ENCODE measurements around the gene CPT1A.

Gene CPT1A

DNA sequence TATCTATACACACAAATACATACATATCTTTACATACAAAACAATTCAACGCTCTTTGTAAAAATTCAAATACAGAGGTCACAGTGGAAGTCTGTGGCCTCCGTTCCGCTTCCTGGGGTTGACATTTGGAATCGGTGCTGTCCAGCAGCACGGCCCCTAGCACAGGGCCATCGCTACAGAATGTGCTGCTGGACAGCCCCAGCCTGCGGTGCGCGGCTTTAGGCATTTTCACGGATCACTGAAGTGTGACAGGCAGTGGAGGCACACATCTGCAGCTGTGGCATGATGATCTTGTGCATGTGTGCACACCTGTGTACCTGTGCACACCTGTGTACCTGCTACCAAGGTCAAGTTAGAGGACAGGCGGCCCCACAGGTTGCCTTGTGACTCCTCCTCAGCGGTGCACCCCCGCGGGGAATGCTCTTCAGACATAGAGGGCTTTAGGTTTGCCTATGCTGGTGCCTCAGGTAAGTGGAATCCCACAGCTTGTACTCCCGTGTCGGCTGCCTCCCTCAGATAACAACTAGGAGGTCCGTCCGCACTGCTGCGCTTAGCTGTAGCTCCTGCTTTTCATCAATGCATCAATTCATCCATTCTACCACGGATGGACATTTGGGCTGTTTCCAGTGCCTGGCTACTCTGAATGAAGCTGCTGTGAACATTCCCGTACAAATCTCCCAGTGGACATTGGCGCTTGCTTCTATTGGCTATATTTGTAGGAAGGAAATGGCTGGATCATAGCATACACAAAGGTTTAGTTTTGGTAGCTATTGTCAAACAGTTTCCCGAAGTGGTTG is 127.5 kb downstream of the CPT1A start:
- DNase-seq (ENCODE audit: low read depth in 2 of 3, low spot score in 2 of 3) = no peak

DNA sequence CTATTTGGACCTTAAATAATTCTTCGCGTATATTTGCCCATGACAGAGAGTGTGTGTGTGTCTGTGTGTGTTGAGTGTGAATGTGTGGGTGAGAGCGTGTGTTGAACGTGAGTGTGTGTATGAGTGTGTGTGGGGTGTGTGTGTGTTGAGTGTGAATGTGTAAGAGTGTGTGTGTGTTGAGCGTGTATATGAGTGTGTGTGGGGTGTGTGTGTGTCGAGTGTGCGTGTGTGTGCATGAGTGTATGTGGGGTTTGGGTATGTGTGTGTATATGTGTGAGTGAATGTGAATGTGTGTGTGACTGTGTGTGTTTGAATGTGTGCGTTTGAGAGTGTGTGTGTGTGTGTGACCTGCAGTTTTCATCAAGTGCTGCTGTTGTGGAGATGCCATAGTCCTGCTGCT is 130.6 kb downstream of the CPT1A start:
- DNase-seq (ENCODE audit: low read depth in 2 of 3, low spot score in 2 of 3) = no peak

DNA sequence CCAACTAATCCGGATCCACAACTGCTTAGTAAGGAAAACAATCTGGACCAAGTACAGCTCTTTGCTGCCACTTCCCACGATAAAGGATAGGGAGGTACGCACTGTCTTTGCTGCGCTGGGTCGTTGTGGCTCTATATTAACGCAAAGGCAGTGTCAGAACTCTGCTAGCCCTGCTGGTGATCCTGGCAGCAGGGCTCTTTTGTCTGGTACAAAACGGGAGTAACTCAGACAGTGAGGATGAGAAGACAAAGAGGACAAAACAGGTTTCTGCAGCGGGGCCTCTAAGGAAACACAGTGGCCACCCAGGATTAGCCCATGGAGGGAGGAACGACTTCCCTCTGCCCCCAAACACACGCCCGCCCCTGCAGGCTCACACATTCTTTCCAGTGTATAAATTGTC is 131.3 kb downstream of the CPT1A start:
- no peak for DNase-seq (ENCODE audit: low read depth in 2 of 3, low spot score in 2 of 3)

DNA sequence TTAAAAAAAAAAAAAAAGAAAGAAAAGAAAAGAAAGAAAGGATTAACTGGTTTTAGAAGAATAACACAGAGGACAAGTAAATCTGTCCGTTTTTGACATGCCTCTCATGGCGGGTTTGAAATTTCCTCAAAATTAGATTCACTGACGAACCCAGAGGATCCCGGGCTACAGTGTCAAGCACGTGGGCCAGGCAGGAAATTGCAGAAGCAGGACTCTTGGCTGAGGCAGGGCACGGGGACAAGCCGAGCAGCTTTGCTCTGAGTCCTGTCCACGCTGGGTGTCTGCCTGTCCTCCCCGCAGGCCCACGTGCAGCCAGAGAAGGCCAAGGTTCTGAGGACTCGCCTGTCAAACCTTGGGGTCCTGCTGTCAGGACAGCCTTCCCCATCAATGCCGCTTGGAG is 132.7 kb downstream of the CPT1A start:
- no peak for DNase-seq (ENCODE audit: low read depth in 2 of 3, low spot score in 2 of 3)

DNA sequence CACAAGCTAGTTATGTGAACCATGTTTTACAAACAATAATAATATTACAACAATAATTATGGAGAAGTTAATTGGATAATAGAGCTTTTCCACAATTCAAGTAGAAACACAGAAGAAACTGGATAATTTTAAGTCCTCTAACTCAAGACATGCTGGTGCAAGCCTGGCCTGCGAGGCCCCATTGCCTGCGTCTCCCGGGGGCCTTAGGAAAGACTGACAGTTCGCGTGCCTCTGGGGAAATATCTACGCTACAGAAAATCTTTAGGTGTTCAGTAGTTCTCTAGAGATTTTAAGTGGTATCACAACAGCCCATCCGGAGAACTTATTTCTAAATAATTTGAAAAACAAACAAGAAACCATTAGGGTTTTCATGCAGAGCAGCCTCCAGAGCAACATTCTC is 134.2 kb downstream of the CPT1A start:
- no peak for DNase-seq (ENCODE audit: low read depth in 2 of 3, low spot score in 2 of 3)

DNA sequence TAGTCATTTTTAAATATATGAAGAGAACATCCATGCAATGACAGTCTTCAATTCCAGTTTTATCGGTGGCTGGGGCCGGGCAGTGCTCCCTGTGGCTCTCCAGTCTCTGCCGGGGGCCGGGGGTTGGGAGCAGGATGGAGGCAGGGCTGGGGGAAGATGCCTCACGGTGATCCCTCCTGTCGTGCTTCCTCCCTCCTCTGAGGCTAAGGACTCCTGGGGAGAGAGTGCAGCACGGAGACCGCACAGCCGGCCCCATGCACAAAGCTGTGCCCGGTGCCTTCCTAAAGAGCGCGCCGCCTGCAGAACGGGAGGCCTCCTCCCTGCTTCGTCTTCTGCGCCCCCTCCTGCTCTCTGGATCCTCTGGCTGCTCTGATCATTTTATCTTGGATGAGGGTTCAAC is 136.8 kb downstream of the CPT1A start:
- DNase-seq (ENCODE audit: low read depth in 2 of 3, low spot score in 2 of 3) = no peak
